HG03280 (cell line): ENCODE data around the gene SEMA5B.

Source experiments
- ATAC-seq: cut with Tn5 transposase; IDR thresholded peaks from one replicate; pipeline ENCODE4 v1.9.1; 2021; ENCODE audit warnings: mild to moderate bottlenecking, moderate library complexity; ENCODE audit not compliant: unreplicated experiment

The SEMA5B gene

DNA sequence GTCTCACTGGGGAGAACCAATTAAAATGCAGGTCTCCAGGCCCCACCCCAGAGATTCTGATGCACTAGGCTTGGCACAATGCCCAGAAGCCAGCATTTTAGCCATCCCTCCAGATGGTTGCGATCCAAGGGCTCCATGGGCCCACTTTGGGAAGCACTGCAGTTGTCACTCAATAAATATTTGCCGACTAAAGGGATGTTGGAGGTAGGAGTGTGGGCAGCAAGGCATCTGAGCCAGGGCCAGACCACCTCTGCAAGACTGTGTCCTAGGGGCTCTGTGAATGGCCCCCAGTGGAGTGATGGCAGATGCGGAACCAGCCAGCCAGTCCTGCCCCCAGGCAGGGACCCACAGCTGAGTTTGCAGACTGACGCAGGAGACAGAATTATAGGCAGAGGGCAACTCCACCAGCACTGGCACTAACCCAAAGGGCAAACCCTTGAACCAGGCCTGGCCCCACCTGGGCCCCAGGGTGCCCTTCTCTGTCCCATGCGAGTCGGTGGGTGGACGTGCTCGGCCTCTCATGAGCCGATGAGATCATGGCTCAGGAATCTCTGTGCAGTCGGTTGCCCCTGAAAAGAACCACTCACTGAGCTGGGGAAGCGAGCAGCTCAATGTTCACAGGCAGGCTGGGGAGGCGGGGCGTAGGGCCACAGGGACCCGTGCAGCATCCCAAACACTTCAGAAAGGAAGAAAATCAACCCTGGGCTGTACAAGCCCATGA is 49.7 kb downstream of the SEMA5B start:
- no peak for ATAC-seq

GRCh38 chr3:122975924-122976293 is 51.7 kb downstream of the SEMA5B start:
- no peak for ATAC-seq

GRCh38 chr3:122975163-122975923 is 52.2 kb downstream of the SEMA5B start:
- no peak for ATAC-seq

DNA sequence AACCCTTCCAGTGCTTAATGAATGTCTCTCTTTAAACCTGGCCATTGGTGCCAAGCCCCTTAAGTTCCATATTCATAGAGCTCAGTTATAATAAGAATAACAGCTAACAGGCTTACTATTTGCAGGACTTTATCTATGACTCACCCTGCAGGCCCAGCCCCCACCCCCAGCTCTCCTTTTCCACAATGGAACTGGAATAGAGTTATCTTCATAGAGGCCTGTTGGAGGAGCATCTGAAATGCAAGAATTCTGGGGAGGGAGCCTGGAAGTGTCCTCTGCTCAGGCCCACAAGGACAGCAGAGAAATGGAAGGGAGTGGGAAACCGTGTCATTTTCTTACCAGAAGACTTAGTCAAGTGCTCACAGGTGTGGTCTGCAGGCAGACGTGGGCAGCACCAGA is 52.8 kb downstream of the SEMA5B start:
- ATAC-seq: no peak

- ATAC-seq: no peak
These were observed 53.5 kb downstream of the SEMA5B start for GRCh38 chr3:122973893-122974615.

- ATAC-seq: no peak
These were observed 55.4 kb downstream of the SEMA5B start for GRCh38 chr3:122972141-122972540.

DNA sequence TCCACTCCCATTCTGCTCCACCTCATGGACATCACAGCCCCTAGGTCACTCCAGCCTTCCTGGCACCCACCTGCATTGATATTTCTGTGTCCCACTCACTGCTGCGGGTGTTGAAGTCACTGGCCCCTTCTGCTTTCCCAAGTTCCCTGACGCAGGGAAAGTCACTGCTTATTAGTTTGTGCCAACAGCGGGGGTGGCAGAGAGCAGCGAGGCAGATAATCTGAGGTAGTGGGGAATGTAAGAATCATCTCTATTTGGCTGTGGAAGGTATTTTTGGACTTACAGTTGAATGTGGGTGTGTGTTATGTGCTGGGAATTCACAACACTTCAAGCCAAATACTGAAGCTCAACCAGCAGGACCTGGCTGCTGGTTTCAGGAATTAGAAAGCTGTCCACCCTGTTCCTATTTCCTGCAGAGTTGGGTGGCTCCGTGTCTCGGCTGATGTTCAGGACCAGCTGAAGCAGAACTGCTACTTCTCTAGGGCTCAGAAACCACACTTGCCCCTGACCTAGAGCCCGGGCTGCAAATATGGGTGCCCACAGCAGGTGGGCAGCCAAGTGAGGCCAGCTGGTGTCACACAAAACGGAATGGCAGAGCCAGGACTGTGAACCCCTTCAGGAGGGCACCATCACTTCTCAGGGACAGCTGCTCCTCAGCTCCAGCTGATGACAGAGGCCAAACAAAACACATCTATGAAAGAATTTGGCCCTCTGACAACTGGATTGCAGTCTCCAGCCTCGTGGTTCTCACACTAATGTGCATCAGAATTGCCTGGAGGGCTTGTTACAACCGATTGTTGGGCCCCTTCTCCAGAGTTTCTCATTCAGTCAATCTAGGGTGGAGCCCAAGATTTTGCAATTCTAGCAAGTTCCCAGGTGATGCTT is 57.7 kb downstream of the SEMA5B start:
- no peak for ATAC-seq

GRCh38 chr3:122967765-122968164 is 59.8 kb downstream of the SEMA5B start:
- no peak for ATAC-seq

GRCh38 chr3:122967356-122967755 is 60.2 kb downstream of the SEMA5B start:
- ATAC-seq: no peak

DNA sequence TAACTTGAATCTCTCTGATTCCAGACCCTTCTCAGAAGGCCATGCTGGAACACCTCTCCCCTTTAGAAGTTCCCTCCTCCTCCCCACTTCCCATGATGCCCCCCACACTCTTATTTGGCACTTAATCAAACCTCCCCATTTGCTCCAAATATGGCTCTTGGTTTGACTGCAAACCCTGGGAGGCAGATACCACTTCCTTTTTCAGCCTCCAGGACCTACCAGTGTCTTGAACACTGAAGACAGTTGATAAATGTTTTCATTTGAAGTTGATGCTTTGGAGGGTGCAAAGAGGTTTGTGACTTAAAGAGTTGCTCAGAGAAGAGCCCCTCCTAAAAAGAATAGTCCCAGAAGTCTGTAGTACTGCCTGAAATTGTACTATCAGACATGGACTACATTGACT is 61.5 kb downstream of the SEMA5B start:
- ATAC-seq: no peak

DNA sequence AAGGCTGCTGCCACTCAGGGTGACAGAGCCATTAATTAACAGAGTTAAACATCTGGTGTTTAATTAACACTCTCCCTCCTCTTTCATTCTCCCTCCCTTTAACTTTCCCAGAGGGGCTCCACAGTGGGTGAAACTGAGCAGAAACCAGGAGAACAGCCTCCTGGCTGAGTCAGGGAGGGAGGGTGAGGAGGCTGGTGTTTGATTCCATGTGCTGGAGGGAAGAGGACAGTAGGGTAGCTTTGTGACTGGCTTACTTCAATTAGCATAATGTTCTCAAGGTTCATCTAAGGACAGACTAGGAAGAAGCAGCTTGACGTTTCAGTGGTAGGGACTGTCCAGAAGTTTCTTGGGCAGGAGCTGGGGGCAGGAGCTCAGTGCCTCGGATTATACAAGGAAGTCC is 62.8 kb downstream of the SEMA5B start:
- no peak for ATAC-seq

DNA sequence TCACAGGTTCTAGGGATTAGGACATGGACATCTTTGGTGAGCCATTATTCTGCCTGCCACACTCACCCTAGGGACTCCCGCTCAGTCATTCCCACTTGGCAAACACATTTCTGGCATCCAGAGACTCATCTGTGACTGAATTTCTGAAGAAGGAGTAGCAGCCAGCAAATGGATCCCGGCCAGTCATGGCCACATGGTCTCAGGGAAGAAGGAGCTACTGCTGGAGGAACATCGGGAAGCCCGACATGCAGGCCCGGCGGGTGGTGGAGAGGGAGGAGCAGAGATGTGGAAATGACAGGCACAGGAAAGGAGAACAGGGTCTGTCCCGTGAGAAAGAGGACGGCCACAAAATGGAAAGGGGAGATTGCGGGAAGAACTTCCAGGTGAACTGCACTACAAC is 65.4 kb downstream of the SEMA5B start:
- ATAC-seq: no peak

- ATAC-seq: no peak
These were observed 66.4 kb downstream of the SEMA5B start for GRCh38 chr3:122961146-122961545.

GRCh38 chr3:122960652-122961051 is 66.9 kb downstream of the SEMA5B start:
- ATAC-seq: no peak

DNA sequence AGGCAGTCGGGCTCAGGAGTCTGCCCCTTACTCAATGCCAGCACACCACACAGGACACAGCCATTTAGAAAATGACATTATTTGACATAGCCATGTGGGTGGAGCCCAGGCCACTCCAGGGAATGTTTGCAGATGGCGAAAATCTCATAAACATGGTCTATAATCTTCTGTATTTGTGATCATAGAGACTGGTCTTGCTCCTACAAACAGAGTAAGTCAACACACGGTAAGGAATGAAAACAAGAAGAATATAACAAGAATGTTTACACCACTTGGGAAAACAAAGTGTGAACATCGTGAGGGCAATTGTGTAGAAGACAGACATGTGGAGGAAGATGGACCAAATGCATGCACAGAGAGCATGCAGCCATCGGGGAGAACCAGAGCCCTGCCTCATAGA is 68.2 kb downstream of the SEMA5B start:
- ATAC-seq: no peak

DNA sequence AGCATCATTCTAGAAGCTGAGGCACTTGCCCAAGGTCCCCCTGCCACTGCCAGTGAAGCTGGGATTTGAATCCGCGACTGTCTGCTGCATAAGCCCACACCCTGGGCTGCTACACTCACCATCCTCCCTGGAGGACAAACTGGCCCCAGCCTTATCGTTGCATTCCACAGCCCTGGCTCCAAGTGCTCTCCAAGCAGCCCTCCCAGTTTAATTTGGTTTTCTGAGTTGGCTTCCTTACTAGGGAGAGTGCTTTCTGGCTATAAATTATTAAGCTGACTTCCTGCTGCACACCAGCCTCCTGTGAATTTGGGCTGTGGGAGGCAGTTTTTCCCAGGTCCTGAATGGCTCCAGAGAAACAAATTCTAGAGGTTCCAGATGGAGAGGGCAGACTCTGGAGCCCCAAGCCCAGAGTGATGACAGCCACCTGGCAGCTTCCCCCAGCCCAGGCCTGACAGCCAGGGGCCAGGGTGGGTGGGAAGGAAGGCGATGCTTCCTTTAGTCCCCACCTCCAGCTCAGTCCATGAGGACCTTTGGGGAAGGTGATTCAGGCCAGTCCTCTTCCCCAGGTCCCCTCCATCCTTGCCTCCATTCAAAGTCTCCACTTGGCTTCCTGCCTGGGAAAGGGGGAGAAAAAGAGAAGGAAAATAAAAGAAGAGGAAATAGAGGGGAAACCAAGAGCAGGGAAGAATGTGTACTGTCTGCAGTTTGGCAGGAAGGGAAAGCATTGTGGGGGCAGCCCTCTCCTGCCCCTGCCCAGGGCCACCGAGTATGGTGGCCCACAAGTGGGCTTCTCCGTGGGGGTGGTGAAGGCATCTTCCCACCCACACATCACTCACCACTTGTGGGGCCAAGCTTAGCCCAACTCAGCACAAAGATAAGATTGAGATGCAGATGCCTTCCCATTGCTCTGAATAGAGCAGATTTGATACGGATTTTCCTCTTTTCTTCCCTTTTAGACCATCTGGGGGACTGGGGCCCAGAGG is 69.6 kb downstream of the SEMA5B start:
- ATAC-seq: no peak

DNA sequence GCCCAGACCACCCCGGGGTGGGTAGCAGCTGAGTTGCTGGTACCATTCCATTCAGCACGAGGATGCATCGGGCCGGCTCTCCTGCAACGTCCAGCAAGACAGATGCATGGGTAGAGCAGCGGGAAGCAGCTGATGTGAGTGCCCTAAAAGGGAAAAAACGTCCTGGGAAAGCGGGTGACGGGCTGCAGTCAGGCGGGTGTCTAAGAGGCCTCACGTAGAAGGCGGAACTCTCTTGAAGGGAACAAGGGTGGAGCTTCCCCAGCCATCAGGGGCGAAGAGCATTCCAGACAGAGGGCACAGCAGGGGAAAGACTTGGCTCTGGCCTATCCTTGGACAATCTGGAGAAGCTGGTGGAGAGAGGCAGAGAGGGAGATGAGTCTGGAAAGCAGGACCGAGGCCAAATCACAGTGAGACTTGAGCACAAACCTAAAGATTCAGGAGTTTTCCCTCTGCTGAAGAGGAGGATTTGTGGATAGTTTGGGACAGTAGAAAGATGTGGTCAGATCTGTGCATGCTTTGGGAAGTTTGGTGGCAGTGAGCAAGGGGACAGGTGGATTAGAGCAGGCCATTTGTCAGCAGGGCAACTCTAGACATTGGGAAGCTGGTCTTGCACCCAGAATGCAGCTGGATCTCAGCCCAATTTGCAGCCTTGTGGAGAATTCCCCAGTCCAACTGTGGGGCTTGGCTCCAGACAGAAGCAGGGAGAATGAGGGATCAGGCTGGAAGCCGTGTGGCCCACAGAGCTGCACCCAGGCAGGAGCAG is 70.7 kb downstream of the SEMA5B start:
- no peak for ATAC-seq

GRCh38 chr3:122955916-122956692 is 71.5 kb downstream of the SEMA5B start:
- ATAC-seq: no peak
